ENCODE measurements around the gene NAT9.

The NAT9 gene

DNA sequence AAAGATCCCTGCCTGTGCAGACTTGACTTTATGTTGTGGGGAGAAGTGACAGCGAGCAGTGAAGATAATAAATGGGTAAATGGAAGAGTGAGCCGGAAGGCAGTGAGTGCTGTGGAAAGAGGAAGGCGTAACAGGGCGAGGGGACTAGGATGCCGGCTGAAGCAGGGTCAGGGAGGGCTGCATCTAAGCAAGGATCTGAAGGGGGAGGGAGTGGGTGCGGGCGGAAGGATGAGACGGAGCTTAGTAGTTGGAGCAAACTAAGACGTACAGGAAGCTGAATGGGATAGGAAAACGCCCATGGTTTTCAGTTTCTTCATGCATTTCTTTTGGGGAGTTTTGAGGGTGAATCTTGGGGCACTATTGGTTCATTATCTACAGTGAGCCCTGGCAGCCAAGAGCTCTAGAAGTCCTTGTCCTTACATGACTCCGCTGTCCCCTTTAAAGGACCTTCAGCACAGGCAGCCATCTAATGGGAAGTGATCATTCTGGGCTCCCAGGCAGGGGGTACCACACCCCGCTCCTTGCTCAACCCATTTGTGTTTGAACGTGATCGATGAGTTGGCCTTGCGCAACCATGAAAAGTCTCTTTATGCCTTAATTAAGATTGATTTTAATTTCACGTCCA is 10.4 kb upstream of the NAT9 start:
- TF ChIP-seq, protein P1, sequence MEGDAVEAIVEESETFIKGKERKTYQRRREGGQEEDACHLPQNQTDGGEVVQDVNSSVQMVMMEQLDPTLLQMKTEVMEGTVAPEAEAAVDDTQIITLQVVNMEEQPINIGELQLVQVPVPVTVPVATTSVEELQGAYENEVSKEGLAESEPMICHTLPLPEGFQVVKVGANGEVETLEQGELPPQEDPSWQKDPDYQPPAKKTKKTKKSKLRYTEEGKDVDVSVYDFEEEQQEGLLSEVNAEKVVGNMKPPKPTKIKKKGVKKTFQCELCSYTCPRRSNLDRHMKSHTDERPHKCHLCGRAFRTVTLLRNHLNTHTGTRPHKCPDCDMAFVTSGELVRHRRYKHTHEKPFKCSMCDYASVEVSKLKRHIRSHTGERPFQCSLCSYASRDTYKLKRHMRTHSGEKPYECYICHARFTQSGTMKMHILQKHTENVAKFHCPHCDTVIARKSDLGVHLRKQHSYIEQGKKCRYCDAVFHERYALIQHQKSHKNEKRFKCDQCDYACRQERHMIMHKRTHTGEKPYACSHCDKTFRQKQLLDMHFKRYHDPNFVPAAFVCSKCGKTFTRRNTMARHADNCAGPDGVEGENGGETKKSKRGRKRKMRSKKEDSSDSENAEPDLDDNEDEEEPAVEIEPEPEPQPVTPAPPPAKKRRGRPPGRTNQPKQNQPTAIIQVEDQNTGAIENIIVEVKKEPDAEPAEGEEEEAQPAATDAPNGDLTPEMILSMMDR (IDR thresholded peaks at IDR 0.05; ENCODE audit: insufficient read depth, low read depth, low read length, missing control alignments) = no peak
- no peak for DNase-seq (ENCODE audit: low read depth)
- H3K4me3 ChIP-seq (ENCODE audit: low read depth, low read length) = no peak overlapping the region

DNA sequence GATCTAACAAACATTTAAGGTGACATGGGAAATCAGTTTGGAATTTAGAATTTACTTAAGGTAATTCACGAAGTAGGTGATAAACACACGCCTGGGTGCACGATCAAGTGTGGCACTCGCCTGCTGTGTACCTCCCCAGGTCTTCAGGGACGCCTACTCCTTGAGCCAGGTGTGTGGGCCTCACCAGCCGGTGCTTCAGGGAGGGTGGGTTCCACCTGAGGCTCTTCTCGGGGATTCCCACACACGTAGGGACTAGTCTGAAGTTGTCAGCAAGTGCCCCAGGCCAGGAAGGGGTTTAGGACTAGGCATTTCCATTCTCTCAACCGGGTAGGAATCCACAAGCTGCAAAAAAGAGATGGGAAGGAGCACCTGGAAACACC is 9.8 kb upstream of the NAT9 start:
- no peak for DNase-seq (ENCODE audit: low read depth)
- TF ChIP-seq, protein P1 (IDR thresholded peaks at IDR 0.05; ENCODE audit: insufficient read depth, low read depth, low read length, missing control alignments) = no peak
- no peak overlapping the region for H3K4me3 ChIP-seq (ENCODE audit: low read depth, low read length)

DNA sequence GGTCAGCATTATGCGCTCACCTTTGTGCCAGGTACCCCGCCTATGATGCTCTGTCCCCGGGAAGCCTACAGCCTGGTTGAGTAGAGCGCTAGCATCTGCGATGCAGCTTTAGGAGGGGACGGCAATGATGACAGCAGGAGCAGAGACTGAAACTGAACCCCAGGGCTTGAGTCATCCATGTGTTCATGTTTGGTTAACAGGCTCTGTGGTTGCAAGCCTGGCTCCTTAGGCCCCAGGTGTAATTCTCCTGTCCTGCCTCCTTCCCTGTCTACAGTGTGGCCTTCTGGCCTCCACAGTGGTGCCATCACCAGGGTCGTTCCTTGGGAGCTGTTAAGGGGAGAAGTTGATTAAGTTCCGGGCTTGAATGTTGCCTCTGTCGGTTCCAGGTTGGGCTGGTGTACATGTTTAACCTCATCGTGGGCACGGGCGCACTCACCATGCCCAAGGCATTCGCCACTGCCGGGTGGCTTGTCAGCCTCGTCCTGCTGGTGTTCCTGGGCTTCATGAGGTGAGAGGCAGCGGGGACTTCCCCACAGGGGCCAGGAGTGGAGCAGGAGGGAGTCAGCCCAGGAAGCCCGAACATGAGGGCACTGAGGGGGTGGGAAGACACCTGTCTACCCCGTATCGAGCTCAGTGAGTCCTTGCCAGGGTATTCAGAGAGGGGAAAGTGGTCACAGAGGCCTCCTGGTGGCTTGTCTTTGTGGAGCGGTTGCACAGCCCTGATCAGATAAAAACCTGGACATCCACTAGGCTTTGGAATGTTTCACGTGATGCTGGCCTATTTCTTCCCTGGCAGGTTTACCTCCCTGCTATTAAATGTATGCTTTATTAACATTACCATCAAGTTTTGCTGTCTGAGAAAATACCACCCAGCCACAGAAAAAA is 9.2 kb upstream of the NAT9 start:
- no peak overlapping the region for H3K4me3 ChIP-seq (ENCODE audit: low read depth, low read length)
- TF ChIP-seq, protein P1 (IDR thresholded peaks at IDR 0.05; ENCODE audit: insufficient read depth, low read depth, low read length, missing control alignments) = no peak
- DNase-seq (ENCODE audit: low read depth) = no peak

DNA sequence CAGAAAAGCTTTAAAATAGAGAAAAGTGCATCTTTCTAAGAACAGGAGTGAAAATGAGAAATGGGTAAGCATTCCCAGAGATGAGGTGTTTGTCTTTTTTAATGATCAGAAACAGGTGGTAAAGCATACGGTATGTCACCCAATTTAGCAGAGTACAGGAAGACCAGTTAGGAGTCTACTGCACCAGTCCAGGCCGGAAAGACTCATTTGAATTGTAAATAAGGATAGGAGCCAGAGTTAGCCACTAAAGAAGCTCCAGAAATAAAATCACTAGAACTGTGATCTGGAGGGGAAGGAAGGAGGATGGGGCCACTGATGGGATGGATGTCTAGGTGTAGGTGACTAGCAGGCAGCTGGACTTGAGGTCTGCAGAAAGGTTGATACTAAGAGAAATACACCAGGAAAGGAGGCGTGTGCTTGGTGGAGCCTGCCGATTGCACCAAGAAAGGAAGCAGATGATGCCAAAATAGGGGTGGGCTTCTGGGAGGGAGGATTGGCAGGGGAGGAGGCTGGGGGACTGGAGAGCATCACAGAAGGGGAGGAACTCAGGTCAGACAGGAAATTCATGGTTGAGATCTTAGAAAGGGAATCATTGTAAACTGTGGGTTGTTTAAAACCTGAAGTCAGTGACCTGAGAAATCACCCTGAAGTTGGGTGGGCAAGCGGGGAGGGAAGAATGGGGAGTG is 8.1 kb upstream of the NAT9 start:
- no peak for DNase-seq (ENCODE audit: low read depth)

DNA sequence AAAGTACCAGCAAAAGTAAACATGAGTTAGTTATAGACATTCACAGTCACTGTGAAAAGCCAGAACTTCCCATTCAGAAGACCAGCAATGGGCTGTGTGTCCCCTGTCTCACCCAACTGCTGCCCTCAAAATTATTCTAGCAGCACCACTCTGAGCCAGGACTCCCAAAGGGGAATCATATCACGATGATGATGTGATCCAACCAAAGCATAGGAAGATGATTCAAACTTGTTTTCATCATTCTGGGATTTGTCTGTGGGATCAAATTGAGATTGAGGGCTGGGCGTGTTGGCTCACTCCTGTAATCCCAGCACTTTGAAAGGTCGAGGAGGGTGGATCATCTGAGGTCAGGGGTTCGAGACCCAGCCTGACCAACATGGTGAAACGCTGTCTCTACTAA is 6.4 kb upstream of the NAT9 start:
- TF ChIP-seq, protein P1 (IDR thresholded peaks at IDR 0.05; ENCODE audit: insufficient read depth, low read depth, low read length, missing control alignments) = no peak
- DNase-seq (ENCODE audit: low read depth) = no peak
- H3K4me3 ChIP-seq (ENCODE audit: low read depth, low read length) = no peak overlapping the region

More for the DNA sequence above, 8.1 kb upstream of the NAT9 start:
- TF ChIP-seq, protein P1 (IDR thresholded peaks at IDR 0.05; ENCODE audit: insufficient read depth, low read depth, low read length, missing control alignments) = no peak
- no peak overlapping the region for H3K4me3 ChIP-seq (ENCODE audit: low read depth, low read length)

DNA sequence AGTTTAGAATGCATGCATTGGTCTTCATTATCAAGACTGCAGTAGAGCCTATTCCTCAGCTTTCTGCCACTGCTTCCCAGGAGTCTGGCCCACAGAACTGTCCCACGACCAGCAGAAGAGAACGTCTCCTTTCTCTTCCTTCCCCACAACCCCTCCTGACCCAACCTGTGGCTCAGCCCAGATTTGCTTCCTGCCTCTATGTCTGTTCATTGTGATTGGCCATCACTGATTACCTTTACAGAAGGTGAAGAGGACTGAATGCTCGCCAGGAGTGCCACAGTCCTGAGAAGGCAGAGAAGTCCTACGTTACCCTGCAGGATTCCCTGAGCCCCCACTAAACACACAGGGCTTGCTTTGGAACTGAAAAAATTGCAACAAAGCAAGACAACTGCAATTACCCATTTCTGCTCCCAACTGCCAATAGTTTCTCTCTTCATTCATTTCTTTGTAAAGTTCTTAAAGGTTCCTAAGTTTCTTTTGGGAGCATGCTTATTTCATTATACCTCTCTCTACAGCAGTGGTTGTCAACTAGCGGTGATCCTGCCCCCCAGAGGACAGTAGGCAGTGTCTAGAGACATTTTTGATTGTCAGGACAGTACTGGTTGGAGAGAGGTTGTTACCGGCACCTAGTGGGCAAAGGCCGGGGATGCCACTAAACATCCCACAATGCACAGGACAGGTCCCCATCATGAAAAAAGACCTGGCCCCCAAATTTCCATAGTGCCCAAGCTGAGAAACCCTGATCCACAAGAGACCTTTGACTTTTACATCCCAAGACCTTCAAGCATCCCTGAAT is 4.5 kb upstream of the NAT9 start:
- TF ChIP-seq, protein P1 (IDR thresholded peaks at IDR 0.05; ENCODE audit: insufficient read depth, low read depth, low read length, missing control alignments) = peak; percentile 27
- peak; percentile 47 for DNase-seq (ENCODE audit: low read depth)
- H3K4me3 ChIP-seq (ENCODE audit: low read depth, low read length) = no peak overlapping the region

All from GM12865 (cell line).